Bronchial epithelial cell (primary cell): Measurements from ENCODE around the gene SPTBN5. TPM values are rescaled to one million over a fixed set of nuclear protein-coding genes. Genes with fewer than 3 reads are reported as not detected.

Source experiments
- DNase-seq: peaks from one replicate; pipeline ENCODE4 v3.0.0-alpha.2; 2010; ENCODE audit warnings: low read depth
- FAIRE-seq: peaks from 2 replicates; lab custom pipeline; 2011; peaks lifted over from hg19 to GRCh38; lab: Jason Lieb, UNC
- H3K27me3 ChIP-seq: 2 replicates; pipeline ENCODE4 v1.5.1; 2011; ENCODE audit warnings: low read length; ENCODE audit not compliant: control insufficient read depth, insufficient read depth
- H3K36me3 ChIP-seq: 2 replicates; pipeline ENCODE4 v1.5.1; 2011; ENCODE audit warnings: low read length; ENCODE audit not compliant: control insufficient read depth, insufficient read depth
- H3K4me3 ChIP-seq: 2 replicates; pipeline ENCODE4 v1.5.1; 2011; ENCODE audit warnings: mild to moderate bottlenecking, low read depth, low read length, control low read depth
- total RNA-seq: library from RNA; depleted of rRNA; stranded (reverse); fragments of >200 nt; gene quantifications from 2 replicates; pipeline ENCODE4 v1.2.1, GENCODE V29; 2014
- TF ChIP-seq, protein P1 (sequence below): IDR thresholded peaks from 2 replicates; pipeline ENCODE4 v1.5.1; 2011; ENCODE audit warnings: mild to moderate bottlenecking, moderate library complexity, low read length, control low read depth, inconsistent platforms; ENCODE audit not compliant: insufficient read depth, severe bottlenecking

The SPTBN5 gene
- total RNA-seq, 1 donor from 2014 or later: 0.53 TPM

DNA sequence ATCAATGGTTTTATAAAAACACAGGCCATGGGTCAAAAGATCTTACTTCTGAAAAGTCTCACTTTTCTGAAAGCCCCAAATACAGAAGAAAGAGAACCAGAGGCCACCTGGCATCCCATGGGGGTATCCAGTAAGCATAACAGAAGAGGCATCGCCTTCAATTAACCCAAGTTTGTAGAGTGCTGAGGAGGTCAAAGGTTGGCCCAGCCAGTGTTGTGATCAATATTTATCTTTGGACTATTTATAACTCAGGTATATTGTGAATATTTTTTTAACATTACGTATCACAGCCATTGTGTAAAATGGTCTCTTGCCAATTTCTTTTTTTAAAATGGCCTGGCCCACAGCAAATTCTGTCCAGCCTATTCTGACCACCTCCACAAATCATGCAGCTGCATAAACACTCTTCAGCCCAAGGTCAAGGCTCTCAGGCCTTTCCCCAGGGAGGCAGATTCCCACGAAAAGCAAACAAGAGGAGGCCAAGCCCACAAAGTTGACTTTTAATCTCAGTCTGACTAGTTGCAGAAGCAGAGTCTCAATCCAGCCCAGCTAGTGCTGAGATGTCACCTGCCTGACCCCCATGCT is 26.2 kb upstream of the SPTBN5 start:
- Histone ChIP-seq H3K36me3 (peaks cover 18% of the 10 kb centered on the region), H3K27me3 (no peaks in the 10 kb centered on the region), H3K4me3 (no peak overlapping the region)
- DNase-seq (no peak), FAIRE-seq (no peak)
- TF ChIP-seq, protein P1, sequence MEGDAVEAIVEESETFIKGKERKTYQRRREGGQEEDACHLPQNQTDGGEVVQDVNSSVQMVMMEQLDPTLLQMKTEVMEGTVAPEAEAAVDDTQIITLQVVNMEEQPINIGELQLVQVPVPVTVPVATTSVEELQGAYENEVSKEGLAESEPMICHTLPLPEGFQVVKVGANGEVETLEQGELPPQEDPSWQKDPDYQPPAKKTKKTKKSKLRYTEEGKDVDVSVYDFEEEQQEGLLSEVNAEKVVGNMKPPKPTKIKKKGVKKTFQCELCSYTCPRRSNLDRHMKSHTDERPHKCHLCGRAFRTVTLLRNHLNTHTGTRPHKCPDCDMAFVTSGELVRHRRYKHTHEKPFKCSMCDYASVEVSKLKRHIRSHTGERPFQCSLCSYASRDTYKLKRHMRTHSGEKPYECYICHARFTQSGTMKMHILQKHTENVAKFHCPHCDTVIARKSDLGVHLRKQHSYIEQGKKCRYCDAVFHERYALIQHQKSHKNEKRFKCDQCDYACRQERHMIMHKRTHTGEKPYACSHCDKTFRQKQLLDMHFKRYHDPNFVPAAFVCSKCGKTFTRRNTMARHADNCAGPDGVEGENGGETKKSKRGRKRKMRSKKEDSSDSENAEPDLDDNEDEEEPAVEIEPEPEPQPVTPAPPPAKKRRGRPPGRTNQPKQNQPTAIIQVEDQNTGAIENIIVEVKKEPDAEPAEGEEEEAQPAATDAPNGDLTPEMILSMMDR: no peak

DNA sequence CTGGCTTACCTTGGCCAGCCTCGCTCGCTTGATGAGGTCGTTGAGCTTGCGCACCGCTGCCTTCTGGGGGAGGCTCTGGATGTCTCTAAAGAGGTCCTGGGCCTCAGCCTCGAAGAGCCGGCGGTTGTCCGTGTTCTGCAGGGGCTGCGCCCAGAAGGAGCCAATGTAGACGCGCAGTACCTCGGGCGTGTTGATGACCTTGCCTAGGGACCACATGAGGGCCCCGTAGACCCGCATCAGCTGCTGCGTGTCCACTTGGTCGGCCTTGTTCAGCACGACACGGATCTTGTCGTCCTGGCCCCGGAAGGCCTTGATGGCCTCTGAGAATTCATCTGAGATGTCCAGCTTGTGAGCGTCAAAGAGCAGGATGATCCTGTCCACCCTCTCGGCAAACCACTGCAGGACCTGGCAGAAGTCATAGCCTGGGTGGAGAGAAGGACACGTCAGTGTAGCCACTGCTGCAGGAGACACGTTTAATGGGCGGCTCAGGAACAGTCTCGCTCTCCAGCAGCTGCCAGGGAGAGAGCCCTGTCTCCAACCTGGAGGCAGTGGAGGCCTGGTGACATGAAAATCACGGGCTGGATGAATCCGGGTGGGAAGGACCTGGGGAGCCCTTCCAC is 25.5 kb upstream of the SPTBN5 start:
- Histone ChIP-seq H3K27me3 (no peaks in the 10 kb centered on the region), H3K4me3 (no peak overlapping the region), H3K36me3 (peaks cover 18% of the 10 kb centered on the region)
- TF ChIP-seq, protein P1: no peak
- no peak for DNase-seq
- FAIRE-seq: no peak

DNA sequence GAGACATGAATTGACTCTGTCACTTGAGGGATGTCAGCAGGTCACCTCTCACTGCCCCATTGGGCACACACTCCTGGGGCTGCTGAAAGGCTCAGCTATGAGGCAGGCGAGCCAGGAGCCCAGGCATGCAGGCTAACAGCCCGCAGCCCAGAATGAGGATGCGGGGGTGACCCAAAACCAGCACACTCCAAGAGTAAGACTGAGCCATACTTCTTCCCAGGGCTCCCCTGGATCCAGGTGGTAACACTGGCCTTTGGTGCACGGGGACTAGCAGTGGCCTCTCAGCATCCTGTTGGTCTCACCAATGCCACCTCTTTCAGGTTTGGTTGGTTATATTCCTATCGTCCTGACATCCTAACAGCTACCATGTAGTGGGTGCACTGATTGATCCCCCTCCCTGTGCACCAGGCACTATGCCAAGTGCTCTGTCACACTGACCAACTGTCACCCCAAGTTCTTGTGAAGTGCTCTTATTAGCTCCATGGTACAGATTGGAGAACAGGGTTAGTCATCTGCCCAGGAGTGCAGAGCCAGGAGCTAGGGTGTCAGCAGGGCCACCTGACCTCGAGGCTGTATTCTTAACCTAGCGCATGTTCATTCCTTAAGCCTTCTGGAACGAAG is 24.8 kb upstream of the SPTBN5 start:
- Histone ChIP-seq H3K27me3 (no peaks in the 10 kb centered on the region), H3K36me3 (peaks cover 18% of the 10 kb centered on the region), H3K4me3 (no peak overlapping the region)
- no peak for FAIRE-seq
- no peak for DNase-seq
- TF ChIP-seq, protein P1: no peak

DNA sequence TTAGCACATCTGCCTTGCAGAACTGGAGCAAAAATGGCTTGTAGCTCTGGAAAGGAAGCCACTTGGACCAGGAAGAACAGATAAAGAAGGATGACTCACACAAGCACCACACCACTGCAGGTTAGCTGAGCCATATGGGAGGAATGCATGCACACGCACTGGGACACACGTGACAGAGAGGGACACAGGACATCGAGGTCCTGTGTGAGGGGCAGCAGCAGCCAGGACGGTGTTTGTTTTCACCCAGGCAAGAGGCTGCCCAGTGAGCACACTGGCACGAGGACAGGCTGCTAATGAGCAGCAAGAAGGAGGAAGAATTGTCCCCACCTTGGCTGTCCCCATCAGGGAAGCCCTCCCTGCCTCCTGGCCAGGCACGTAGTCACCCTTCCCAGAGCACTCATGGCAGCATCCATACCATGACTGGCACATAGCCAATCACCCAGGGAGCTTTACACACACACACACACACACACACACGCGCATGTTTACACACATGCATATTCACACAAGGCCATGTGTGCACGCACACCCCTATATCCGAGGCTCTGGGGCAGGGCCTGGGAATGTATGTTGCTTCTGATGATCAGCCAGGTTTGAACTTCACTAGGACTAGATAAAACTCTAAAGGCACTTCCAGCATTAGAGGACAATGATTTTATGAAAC is 24.0 kb upstream of the SPTBN5 start:
- DNase-seq (peak; percentile 78), FAIRE-seq (peak; percentile 81)
- no peak overlapping the region for H3K4me3 ChIP-seq
- TF ChIP-seq, protein P1: no peak
- no peaks in the 10 kb centered on the region for H3K27me3 ChIP-seq
- H3K36me3 ChIP-seq: peaks cover 18% of the 10 kb centered on the region

DNA sequence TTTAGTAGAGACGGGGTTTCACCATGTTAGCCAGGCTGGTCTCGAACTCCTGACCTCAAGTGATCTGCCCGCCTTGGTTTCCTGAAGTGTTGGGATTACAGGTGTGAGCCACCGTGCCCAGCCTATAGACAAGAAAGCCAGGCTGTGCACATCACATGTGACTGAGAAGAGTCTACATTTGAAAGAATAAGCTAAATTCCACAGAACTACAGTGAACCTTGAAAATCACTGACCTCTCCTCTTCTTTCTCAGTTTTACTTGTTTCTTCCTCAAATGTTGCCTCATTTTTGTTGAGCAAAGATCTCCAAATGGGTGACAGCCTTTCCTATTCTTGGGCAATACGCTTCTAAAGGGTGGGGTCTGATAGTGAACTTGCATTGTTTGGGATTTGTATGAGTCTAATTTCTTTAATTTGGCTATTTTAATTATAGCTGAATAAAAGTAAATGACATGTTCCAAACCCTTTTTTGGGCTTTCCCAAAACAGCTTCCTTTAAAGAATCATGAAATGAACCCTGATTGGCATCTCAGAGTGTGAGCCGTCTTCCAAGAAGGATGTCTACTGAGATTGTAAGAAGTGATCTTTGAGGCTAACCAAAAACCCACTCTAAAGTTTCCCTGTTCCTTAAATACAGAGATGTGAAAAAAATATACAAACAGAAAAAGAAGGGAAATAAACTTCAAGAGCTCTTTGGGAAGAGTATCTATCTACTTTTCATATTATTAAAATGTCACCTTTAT is 21.6 kb upstream of the SPTBN5 start:
- TF ChIP-seq, protein P1: no peak
- Histone ChIP-seq H3K4me3 (no peak overlapping the region), H3K36me3 (peaks cover 18% of the 10 kb centered on the region), H3K27me3 (no peaks in the 10 kb centered on the region)
- DNase-seq (no peak), FAIRE-seq (no peak)
